Fibroblast of skin of back (primary cell): ENCODE measurements around the gene ARG1. TPM values are rescaled to one million over a fixed set of nuclear protein-coding genes. Genes with fewer than 3 reads are reported as not detected.
"Not testable (repeated sequence)": the region's sequence is repeated elsewhere in the genome, so short reads cannot be mapped to it uniquely, and the experiment has no call there.

ENCODE experiments used
- DNase-seq: peaks from one replicate; pipeline ENCODE4 v3.0.0-alpha.2; 2013
- polyA plus RNA-seq, 2 experiments: library from polyadenylated mRNA; unstranded; fragments of 120-200 nt; gene quantifications; one replicate each; pipeline ENCODE4 v1.2.1, GENCODE V29; 2013; ENCODE audit not compliant: insufficient read length in 2 of 2

The ARG1 gene
- polyA plus RNA-seq (2013, experiment 1 of 2; ENCODE audit: insufficient read length), result not detected
- polyA plus RNA-seq (2013, experiment 2 of 2; ENCODE audit: insufficient read length), result not detected

DNA sequence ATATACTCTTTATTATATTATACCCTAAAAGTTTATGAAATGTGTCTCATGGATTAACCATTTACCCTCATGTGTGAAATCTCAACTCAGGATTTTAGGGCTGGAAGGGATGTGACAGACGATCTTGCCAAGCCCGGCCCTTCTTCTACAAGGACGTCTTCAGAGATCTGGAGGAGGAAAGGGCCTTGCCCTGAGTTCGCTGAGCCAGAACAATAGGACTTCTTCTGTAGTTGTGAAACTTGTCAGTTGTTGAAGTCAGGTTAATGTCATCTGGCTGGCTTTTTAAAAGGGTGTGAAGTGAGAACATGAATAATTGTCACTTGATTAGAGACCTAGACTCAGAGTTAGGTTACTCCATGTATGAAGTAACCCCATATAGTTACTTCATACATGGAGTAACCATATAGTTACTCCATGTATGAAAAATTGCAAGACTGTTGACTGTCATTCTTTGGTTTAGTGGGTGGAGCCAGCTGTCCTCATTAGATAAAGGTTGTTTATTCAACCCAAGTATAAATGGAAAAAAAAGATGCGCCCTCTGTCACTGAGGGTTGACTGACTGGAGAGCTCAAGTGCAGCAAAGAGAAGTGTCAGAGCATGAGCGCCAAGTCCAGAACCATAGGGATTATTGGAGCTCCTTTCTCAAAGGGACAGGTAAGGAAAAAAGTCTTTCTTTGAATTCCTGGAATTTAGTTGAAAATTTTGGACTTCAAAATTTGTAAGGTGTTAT is at the start of gene ARG1:
ARG1 (plus strand) TSS at position 541 of the 730 bp plus-strand sequence; CDS start at position 598, 57 bp downstream.
- no peak for DNase-seq

DNA sequence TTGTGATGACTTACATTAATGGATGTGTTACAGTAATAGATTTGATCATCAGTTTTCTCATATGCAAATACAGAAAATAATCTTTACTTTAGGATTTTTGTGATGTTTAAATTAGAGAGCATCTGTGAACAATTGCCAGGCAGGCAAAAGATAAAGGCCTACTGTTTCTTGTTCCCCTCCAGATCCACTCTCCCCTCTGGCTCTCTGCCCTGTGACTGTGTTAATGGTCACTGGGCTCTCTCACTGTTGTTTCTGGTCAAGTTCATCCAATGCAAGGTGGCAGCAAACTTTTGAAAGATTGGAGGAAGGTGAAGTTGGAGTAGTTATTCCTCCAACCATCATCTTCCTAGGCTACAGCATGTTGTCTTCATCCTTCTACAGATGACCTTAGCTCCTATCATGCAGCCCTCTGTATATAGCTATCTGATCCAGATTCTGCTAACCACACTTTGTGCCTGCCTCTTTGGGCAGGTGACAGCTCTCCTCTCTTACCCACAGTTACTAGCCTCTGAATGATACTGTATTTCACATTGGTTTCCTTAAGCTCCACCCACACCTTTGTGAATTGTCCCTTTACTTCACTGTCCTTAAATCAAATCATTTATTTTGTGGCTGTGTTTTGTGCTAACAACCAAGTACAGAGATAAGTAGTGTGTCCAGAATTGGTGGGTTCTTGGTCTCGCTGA is 48.9 kb upstream of the ARG1 start:
- DNase-seq, result no peak

- no peak for DNase-seq
Measured at GRCh38 chr6:131524695-131525336, 48.2 kb upstream of the ARG1 start.

DNA sequence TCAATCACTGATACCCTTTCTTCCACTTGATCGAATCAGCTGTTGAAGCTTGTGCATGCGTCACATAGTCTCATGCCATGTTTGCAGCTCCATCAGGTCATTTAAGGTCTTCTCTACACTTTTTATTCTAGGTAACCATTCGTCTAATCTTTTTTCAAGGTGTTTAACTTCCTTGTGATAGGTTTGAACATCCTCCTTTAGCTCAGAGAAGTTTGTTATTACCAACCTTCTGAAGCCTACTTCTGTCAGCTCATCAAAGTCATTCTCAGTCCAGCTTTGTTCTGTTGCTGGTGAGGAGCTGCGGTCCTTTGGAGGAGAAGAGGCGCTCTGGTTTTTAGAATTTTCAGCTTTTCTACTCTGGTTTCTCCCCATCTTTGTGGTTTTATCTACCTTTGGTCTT is 42.1 kb upstream of the ARG1 start:
- DNase-seq, result not testable (repeated sequence)

DNA sequence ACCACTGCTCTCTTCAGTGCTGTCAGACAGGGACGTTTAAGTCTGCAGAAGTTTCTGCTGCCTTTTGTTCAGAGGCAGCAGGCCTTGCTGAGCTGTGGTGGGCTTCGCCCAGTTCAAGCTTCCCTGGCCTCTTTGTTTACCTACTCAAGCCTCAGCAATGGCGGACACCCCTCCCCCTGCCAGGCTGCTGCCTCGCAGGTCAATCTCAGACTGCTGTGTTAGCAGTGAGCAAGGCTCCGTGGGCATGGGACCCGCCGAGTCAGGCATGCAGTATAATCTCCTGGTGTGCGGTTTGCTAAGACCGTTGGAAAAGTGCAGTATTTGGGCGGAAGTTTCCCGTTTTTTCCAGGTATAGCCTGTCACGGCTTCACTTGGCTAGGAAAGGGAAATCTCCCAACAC is 41.3 kb upstream of the ARG1 start:
- DNase-seq, result not testable (repeated sequence)

DNA sequence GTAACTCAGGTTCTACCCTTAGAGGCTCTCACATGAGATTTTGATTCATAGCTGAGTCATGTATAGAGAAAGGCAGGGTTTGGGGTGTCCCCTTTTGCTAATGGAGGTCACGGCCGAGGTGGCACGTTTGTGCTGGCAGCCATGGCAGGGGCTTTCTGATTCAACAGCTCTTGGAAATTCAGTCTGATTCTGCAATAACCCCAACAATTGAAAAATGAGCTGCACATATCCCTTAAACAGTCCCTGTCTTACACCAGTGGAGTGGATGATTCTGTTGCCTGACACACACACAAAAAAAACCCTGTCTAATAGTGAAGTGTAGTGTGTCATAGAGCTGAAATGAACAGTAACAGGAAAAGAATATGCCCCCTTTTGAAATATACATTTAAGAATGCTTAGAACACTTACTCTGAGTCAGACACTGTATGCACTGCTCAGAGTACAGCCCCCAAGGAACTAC is 40.4 kb upstream of the ARG1 start:
- DNase-seq, result no peak

GRCh38 chr6:131538615-131539014 is 34.4 kb upstream of the ARG1 start:
- not testable (repeated sequence) for DNase-seq

GRCh38 chr6:131545317-131545716 is 27.7 kb upstream of the ARG1 start:
- no peak for DNase-seq

- DNase-seq, result no peak
Measured at GRCh38 chr6:131547488-131547887, 25.5 kb upstream of the ARG1 start.

GRCh38 chr6:131548441-131548840 is 24.6 kb upstream of the ARG1 start:
- DNase-seq, result no peak

DNA sequence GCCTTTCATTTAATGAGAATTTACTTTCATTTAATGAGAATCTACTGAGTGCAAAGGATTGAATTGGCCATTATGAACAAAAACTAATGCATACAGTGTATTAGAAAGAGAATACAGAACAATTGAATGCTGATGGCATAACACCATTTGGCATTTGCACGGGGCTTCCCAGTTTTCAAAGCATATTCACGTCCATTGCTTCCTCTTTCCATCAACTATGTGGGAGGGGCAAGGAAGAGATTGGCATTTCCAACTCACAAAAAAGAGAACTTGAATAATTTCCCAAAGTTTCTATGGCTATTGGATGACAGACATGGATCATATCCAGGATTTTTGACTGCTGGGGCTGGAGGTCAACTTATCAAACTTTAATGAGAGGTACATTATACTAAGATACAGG is 23.2 kb upstream of the ARG1 start:
- DNase-seq, result no peak

DNA sequence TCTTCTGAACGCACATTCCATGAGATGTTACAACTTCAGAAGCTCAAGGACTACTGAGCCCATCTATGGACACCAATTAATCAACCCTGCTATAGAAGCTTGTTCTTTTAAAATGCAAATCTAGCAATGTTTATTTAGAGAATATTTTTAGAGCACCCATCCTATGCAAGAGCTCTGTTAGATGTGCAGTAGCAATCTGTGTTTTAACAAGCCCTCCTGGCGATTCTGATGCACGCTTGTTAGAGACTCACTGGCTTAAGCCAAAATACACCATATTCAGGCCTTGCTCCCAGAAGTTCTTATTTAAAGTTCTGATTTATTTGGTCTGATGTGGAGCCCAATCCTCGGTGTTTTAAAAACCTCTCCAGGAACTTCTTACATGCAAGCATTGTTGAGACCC is 21.1 kb upstream of the ARG1 start:
- DNase-seq, result no peak

- no peak for DNase-seq
Measured at GRCh38 chr6:131552572-131552971, 20.5 kb upstream of the ARG1 start.

DNA sequence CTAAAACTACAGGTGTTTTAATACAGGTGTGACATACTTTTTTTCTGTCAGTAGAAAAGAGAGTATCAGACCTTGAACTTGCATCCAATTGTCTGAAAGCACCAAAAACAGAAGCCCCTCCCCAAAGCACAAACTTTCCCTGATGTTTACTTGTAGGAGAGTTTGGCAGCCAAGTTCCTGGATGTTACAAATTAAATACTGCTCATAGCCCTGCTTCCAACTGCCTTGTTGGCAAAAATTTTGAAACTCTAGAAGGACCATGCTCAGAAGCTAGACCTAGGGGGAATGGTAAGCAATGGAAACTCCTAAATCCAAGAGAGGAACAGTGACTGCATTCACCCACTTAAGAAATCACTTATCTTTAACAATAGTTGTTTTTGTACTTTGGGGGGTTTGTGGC is 17.0 kb upstream of the ARG1 start:
- DNase-seq, result no peak

GRCh38 chr6:131558922-131559321 is 14.1 kb upstream of the ARG1 start:
- DNase-seq, result no peak

- no peak for DNase-seq
Measured at GRCh38 chr6:131561925-131562707, 10.9 kb upstream of the ARG1 start.

DNA sequence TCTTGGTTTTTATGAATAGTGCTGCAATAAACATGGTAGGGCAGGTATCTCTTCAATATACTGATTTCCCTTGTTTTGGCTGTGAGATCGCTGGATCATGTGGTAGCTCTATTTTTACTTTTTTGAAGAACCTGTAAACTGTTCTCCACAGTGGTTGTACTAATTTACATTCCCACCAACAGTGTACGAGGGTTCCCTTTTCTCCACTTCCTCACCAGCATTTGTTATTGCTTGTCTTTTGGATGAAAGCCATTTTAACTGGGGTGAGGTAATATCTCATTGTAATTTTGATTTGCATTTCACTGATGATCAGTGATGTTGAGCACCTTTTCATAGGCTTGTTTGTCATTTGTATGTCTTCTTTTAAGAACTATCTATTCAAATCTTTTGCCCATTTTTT is 8.0 kb upstream of the ARG1 start:
- no peak for DNase-seq

GRCh38 chr6:131568726-131569125 is 4.3 kb upstream of the ARG1 start:
- no peak for DNase-seq

DNA sequence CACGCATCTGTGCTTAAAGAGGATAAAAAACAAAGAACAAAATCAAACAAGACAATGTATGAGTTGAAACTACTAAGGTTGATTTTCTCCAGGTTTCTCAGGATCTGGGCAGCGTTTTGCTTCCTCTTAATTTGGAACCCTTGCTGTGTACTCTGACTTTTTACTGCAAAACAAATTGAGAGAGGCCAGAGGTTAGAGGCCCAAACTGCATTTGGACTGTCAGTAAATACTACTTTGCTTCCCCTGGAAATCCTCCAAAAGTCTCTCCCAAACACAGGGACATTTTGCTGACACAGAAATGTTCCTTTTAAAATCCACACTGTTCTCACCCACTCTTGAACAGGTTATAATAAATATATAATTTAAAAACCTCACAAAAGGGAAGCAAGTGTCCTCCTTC is 1.1 kb downstream of the ARG1 start:
- DNase-seq, result no peak

DNA sequence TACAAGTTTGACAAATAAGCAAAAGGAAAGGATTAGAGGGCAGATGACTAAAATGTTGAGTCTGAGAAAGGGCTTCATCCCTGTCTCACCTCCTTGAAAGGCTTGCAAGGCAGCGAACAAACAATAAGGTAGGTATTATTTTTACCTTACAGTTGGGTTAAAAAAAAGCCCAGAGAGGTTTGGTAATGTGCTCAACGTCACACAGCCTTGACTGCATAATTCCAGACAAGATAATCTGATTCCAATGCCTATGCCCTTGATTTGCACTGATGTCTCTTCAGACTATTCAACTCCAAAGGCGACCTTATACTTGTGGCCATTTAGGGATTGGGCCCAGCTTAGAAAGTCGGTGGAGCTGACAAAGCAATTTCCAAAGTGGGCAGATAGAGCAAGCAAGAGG is 1.7 kb downstream of the ARG1 start:
- no peak for DNase-seq

- DNase-seq, result no peak
Measured at GRCh38 chr6:131575834-131576478, 2.9 kb downstream of the ARG1 start.

GRCh38 chr6:131581523-131581922 is 8.5 kb downstream of the ARG1 start:
- DNase-seq, result no peak
